HL-60/S4 treated with retinoic acid at 250 ng/mL for 4 days and 3 days (cell line): ENCODE results near the gene FA2H.
"Not testable (repeated sequence)": the region's sequence is repeated elsewhere in the genome, so short reads cannot be mapped to it uniquely, and the experiment has no call there.

Experiments used
- in situ Hi-C: fragments of 300-500 bp; cut with MboI; formaldehyde crosslinking; loops from 2 replicates; pipeline ENCODE4 v1.7.0; 2022; ENCODE audit warnings: low sequenced_read_pairs

The FA2H gene

GRCh38 chr16:74774223-74775139 lies at the start of gene FA2H:
Gene FA2H, minus strand, starts transcription at chr16:74774820. Its CDS starts 65 bp downstream, at chr16:74774755.
- in situ Hi-C loops = no loop called here

GRCh38 chr16:74817851-74818250 lies 43.2 kb upstream of the FA2H start:
- in situ Hi-C loops = no loop called here

GRCh38 chr16:74813109-74813641 lies 38.6 kb upstream of the FA2H start:
- in situ Hi-C loops = no loop called here

- in situ Hi-C loops = no loop called here
Observed at GRCh38 chr16:74811911-74812310, 37.3 kb upstream of the FA2H start.

GRCh38 chr16:74811216-74811615 lies 36.6 kb upstream of the FA2H start:
- in situ Hi-C loops = not testable (repeated sequence)

GRCh38 chr16:74807052-74807646 lies 32.5 kb upstream of the FA2H start:
- in situ Hi-C loops = no loop called here

GRCh38 chr16:74800216-74800871 lies 25.7 kb upstream of the FA2H start:
- in situ Hi-C loops = no loop called here

GRCh38 chr16:74797414-74797813 lies 22.8 kb upstream of the FA2H start:
- in situ Hi-C loops = no loop called here

GRCh38 chr16:74795104-74795503 lies 20.5 kb upstream of the FA2H start:
- in situ Hi-C loops = no loop called here

GRCh38 chr16:74794668-74795067 lies 20.0 kb upstream of the FA2H start:
- in situ Hi-C loops = no loop called here

GRCh38 chr16:74793571-74793970 lies 19.0 kb upstream of the FA2H start:
- in situ Hi-C loops = no loop called here

- in situ Hi-C loops = no loop called here
Observed at GRCh38 chr16:74792225-74792624, 17.6 kb upstream of the FA2H start.

- in situ Hi-C loops = not testable (repeated sequence)
Observed at GRCh38 chr16:74791749-74792148, 17.1 kb upstream of the FA2H start.

GRCh38 chr16:74788108-74788507 lies 13.5 kb upstream of the FA2H start:
- in situ Hi-C loops = no loop called here

- in situ Hi-C loops = no loop called here
Observed at GRCh38 chr16:74785031-74785430, 10.4 kb upstream of the FA2H start.

- in situ Hi-C loops = no loop called here
Observed at GRCh38 chr16:74778646-74779045, 4.0 kb upstream of the FA2H start.

- in situ Hi-C loops = no loop called here
Observed at GRCh38 chr16:74776926-74777325, 2.3 kb upstream of the FA2H start.

- in situ Hi-C loops = no loop called here
Observed at GRCh38 chr16:74775255-74775654, 635 bp upstream of the FA2H start.

- in situ Hi-C loops = no loop called here
Observed at GRCh38 chr16:74773446-74774222, 986 bp downstream of the FA2H start.

- in situ Hi-C loops = no loop called here
Observed at GRCh38 chr16:74771656-74772315, 2.8 kb downstream of the FA2H start.
